SK-MEL-5 (cell line): Measurements from ENCODE around the gene AGBL5. TPM values are rescaled to one million over a fixed set of nuclear protein-coding genes. Genes with fewer than 3 reads are reported as not detected.

Experiments used
- DNase-seq: peaks from one replicate; pipeline ENCODE4 v3.0.0-alpha.2; 2016; ENCODE audit warnings: low read depth, low spot score
- in situ Hi-C: cut with HindIII; loops from 2 replicates; pipeline ENCODE4 v1.10.0; 2016; ENCODE audit warnings: low sequenced_read_pairs, high pct_unique_total_duplicates, low pct_unique_long_range_greater_than_20kb
- total RNA-seq: library from RNA; depleted of rRNA; stranded (reverse); fragments of >200 nt; shearing (Covaris generic); gene quantifications from 2 replicates; pipeline ENCODE4 v1.2.3, GENCODE V29; 2014

The AGBL5 gene
- total RNA-seq, 1 experiment from 2014 or later, result 30.7 TPM

GRCh38 chr2:27021253-27022049, 30.0 kb upstream of the AGBL5 start:
- in situ Hi-C loops, result no loop called here
- no peak for DNase-seq

- in situ Hi-C loops, result no loop called here
- no peak for DNase-seq
Measured at GRCh38 chr2:27023740-27024139, 27.7 kb upstream of the AGBL5 start.

DNA sequence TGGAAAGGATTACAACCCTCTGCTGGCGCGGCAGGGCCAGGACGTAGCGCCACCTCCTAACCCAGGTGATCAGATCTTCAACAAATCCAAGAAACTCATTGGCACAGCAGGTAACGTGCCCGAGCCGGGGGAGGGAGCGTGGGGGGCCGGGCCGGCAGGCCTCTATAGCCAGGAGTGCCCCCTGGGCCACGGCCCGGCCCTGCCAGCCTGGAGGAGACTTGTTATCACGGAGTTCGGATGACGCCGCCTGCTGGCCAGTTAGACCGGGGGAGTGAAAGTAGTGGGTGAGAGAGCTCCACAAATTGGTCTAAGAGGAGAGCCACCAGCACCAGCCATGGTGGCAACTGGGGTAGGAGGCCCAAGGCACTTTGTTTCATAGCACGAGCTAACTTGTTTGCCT, 27.3 kb upstream of the AGBL5 start:
- in situ Hi-C loops, result no loop called here
- DNase-seq, result peak; percentile 79

DNA sequence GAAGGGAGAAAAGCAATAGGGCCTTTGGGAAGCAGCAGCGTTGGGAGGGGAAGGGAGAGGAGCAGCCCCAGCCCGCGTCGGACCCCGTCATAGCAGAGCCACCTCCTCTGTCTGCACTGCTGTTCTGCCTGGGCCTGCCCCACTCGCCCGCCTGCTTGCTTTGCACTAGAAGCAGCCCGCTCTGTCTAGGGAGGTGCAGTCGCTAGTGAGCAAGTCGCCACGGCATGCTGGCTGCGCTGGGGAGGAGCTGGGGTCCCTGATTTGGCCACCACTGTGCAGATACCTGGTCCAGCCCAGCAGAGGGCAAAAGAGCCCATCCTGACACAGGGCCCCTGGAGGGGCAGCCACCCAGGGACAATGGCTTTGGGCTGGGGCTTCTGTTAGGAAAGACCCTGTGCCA, 26.7 kb upstream of the AGBL5 start:
- in situ Hi-C loops, result no loop called here
- no peak for DNase-seq

DNA sequence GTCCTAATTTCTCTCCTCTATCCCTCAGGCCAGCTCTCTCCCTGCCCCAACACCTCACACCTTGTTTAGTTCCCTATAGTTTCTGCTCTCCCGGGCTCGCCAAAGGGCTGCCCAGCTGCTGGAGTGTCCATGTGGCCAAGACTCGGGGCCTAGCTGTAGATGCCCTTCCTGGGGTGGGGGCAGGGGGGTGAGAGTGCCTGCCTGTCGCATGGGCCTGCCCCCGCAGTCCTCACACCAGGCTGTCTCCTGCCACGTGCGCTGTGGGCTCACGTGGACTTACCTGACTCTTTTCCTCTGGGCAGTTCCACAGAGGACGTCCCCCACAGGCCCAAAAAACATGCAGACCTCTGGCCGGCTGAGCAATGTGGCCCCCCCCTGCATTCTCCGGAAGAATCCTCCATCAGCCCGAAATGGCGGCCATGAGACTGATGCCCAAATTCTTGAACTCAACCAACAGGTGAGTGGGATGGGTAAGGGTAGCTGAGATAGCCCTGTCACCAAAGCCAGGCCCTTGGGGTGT, 26.1 kb upstream of the AGBL5 start:
- in situ Hi-C loops, result no loop called here

GRCh38 chr2:27025861-27026851, 25.3 kb upstream of the AGBL5 start:
- in situ Hi-C loops, result no loop called here
- DNase-seq, result no peak

More for the DNA sequence above, 26.1 kb upstream of the AGBL5 start:
- DNase-seq, result no peak

- in situ Hi-C loops, result no loop called here
- no peak for DNase-seq
Measured at GRCh38 chr2:27027211-27027651, 24.2 kb upstream of the AGBL5 start.

DNA sequence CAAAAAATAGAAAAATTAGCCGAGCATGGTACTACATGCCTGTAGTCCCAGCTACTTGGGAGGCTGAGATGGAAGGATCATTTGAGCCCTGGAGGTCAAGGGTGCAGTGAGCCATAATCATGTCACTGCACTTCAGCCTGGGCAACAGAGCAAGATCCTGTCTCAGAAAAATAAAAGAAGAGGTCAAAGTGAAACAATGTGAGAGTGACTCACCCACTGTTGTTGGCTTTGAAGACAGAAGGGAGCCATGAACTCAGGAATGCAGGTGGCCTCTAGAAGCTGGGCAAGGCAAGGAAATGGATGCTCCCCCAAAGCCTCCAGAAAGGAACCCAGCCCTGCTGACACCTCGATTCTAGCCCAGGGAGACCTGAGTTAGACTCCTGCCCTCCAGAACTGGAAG, 22.4 kb upstream of the AGBL5 start:
- in situ Hi-C loops, result no loop called here

GRCh38 chr2:27032495-27033252, 18.8 kb upstream of the AGBL5 start, which contains the start of gene TMEM214:
TSS of gene TMEM214 (plus strand) at chr2:27032965. CDS start at chr2:27033016, 51 bp downstream.
- in situ Hi-C loops, result no loop called here
- DNase-seq, result peak; percentile 91

More for the DNA sequence above, 22.4 kb upstream of the AGBL5 start:
- no peak for DNase-seq

DNA sequence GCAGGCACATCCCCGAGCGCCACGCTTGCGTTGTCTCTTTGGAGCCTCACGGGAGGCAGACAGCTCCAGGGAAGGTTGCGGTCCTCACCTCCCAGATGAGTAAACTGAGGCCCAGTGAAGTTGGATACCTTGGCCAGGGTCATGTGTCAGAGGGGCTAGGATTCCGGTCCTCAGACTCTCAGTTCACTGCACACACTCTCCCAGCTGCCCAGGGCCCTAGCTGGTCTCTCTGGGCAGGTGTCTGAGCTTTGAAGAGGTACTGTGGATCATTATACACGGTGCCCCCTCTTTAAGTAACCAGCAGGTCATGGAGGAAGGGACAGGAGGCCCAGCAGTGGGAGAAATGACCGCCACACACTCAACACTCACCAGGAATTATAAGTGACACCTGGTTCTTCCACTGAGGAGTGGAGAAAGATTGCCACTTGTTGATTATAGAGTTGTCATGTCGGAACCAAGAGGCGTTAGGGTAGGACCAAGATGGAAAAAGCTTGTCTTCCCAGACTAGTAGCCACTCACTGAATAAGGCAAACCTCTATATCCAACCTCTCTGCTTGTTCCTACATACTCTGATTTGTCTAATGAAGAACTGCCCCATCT, 18.1 kb upstream of the AGBL5 start:
- DNase-seq, result no peak
- in situ Hi-C loops, result no loop called here

DNA sequence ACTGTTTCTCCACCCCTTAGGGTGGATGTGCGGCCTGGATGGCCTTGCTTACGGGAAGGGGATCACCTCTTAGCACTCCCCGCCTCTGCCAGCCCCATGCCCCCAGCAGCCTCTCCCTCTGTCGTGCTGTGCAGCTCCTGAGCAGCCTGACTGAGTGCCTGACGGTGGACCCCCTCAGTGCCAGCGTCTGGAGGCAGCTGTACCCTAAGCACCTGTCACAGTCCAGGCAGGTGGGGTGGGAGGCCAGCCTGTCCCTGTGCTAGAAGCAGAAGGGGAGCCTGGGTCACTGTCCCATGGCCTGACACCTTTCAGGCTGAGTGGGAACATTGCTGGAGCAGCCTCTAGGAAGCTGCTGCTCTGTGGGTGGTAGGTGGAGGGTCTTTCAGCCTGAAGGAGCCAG, 13.5 kb upstream of the AGBL5 start:
- DNase-seq, result no peak
- in situ Hi-C loops, result no loop called here

DNA sequence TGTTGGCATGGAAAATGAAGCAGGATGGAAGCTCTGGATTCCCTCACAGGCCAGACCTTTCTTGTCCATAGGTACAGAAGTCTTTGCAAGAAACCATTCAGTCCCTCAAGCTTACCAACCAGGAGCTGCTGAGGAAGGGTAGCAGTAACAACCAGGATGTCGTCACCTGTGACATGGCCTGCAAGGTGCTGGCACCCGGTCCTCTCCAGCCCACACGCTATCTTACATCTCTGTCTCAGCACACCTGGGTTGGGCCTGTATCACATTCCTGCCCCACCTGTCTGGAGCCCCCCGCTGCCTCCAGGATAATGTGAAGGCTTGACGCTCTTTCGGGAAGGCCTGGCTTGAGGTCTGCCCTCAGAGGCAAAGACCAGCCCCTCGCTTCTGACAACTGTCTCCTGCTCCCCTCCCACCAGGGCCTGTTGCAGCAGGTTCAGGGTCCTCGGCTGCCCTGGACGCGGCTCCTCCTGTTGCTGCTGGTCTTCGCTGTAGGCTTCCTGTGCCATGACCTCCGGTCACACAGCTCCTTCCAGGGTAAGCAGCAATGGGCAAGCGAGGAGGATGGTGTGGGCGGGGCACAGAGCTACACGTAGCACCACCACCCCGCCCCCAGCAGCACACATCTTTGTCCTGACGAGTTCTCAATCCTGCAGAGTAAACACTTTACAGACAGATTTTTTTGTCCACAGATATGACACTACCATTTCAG, 12.7 kb upstream of the AGBL5 start:
- DNase-seq, result no peak
- in situ Hi-C loops, result no loop called here

DNA sequence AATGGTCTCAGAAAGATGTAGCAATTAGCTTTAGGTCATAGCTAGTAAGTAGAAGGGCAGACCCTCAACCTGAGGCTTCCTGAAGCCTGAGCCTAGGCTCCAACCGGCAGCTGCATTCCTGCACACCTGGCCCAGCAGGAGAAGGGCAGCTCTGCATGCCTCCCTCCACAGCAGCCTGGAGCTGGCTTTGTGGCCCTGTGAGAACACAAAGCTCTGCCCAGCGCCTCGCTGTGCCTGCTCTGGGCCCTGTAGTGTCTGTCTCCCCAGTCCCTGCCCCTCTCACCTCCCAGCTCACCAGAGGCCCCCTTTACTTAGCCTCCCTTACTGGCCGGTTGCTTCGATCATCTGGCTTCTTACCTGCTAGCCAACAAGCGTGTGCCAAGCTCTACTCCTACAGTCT, 12.0 kb upstream of the AGBL5 start:
- in situ Hi-C loops, result no loop called here
- DNase-seq, result no peak

DNA sequence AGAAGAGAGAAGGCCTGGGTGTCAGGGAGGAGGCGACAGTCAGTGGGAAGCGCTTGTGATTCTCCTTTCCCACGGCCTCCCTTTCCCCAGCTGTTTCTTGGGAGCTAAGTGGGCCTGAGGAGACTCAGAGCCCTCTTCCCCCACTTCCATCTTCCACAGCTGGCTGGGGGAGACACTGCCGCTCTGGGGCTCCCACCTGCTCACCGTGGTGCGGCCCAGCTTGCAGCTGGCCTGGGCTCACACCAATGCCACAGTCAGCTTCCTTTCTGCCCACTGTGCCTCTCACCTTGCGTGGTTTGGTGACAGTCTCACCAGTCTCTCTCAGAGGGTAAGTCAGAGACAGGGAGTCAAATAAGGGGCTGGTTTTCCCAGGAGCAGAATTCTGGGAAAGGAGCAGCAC, 11.6 kb upstream of the AGBL5 start:
- in situ Hi-C loops, result no loop called here
- no peak for DNase-seq

DNA sequence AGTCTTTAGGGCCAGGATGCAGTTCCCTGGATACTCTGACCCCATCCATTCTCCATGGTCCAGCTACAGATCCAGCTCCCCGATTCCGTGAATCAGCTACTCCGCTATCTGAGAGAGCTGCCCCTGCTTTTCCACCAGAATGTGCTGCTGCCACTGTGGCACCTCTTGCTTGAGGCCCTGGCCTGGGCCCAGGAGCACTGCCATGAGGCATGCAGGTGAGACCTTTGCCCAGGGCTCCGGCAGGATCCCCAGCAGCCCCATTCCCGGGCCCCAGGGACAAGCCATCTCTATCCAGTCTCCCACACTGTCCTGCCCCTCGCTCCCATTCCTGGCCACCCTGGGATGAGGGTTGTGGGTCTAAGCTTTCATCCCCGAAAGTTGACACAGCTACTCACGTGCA, 11.2 kb upstream of the AGBL5 start:
- in situ Hi-C loops, result no loop called here
- no peak for DNase-seq

DNA sequence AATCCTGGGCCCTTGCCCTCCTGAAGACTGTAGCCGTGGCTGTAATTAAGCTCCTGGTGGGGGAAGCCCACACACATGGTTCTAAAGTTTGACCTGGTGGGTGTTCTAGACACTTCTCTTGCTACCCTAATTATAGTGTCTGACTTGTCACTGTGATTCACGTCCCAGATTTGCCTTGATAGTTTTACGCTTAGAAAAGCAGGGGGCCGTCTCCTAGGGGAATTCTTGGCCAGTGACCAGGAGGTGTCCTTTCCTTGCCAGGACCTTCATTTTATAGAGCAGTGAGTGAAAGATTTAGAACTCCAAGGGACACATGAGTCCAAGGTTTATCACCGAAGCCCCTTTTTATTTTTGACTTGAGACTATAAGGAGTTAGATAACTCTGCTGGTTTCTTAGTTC, 9.7 kb upstream of the AGBL5 start:
- in situ Hi-C loops, result no loop called here
- no peak for DNase-seq
